NOMO-1 treated with DMSO at 0.1 percent for 48 hours (cell line): ENCODE data around the gene OPRL1.

Experiments used
- DNase-seq: peaks from one replicate; lab custom pipeline; 2025; ENCODE audit not compliant: unreplicated experiment; lab: John Stamatoyannopoulos, UW

OPRL1 gene

GRCh38 chr20:64055893-64056638 lies 23.8 kb upstream of the OPRL1 start:
- DNase-seq: no peak

- no peak for DNase-seq
Measured at GRCh38 chr20:64056639-64056888, 23.3 kb upstream of the OPRL1 start.

DNA sequence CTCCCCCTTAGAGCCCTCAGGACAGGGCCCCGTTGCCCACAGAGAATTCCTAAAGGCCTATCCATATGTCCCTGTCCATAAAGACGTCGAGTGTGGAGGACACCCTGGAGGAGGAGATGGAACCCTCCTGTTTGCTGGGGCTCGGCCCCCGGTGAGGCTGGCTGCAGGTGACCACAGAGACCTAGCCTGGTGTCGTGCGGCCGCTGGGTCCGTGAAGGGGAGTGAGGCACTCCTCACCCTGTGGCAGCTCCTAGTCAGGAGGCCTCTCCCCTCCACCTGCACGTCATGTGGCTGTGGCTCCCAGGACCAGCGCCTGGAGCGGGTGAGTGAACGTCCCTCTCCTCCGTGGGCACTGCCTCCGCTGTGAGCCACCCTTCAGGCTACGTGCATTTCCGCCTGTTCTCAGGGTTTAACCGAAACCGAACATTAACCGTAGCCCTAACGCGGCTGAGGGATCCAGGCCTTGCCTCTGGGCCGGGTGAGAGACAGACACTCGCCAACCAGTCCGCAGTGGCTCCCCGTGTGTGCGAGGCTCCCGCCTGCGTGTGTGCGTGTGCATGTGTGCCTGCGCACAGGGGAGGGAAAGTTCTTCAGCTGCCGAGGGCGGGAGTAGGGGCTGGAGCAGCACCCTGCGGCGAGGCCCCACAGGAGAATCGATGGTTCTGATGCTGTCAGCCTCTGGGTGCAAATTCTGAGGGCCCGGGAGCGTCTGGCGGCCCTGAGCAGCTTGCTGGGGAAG lies 22.8 kb upstream of the OPRL1 start:
- no peak for DNase-seq

DNA sequence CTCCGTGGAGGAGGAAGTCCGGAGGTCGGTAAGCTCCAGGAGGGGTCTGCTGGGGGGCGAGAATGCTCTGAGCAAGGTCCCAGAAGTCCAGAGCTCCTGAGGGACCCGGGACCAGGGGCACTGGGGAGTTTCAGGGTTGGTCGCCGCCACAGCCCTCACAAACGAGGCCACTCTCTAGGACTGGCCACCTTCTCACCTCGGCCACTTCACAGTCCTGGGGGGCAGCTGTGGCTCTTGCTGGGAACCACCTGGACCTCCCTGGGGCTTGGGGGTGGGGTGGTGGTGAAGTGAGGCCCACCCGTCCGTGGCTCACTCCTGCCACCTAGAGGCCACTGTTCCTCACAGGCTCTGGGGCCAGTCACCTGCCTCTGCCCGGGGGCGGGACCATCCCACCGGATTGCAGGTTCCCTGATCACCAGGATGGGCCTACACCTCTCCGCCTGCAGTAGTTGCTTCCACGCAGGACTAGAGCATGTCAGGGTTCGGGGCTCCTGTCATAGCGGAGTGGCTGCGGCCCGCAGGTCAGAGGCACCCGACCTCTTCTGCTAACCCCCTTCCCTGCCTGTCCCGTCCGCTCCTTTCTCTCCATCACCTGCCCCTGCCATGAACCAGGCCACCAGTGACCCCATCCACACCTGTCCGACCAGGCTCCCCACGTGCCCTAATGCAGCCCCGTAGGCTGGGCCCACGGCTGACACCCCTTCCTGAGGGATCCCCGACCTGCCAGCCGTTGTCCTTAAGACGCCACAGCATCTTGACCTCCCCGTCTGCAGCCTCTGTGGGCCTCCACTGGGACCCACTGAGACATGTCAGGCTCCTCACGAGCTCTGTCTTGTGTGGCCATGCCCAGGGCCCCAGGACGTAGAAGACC lies 22.0 kb upstream of the OPRL1 start:
- peak; percentile 27 for DNase-seq

- DNase-seq: no peak
Measured at GRCh38 chr20:64058536-64058935, 21.3 kb upstream of the OPRL1 start.

GRCh38 chr20:64062276-64062595 lies 17.6 kb upstream of the OPRL1 start:
- DNase-seq: no peak

- peak; percentile 95 for DNase-seq
Measured at GRCh38 chr20:64062596-64063388, 17.1 kb upstream of the OPRL1 start, which contains the start of gene TCEA2. TCEA2 (plus strand) TSS chr20:64063198; CDS start chr20:64063313, 115 bp downstream.

GRCh38 chr20:64063389-64064144 lies 16.3 kb upstream of the OPRL1 start:
- no peak for DNase-seq

DNA sequence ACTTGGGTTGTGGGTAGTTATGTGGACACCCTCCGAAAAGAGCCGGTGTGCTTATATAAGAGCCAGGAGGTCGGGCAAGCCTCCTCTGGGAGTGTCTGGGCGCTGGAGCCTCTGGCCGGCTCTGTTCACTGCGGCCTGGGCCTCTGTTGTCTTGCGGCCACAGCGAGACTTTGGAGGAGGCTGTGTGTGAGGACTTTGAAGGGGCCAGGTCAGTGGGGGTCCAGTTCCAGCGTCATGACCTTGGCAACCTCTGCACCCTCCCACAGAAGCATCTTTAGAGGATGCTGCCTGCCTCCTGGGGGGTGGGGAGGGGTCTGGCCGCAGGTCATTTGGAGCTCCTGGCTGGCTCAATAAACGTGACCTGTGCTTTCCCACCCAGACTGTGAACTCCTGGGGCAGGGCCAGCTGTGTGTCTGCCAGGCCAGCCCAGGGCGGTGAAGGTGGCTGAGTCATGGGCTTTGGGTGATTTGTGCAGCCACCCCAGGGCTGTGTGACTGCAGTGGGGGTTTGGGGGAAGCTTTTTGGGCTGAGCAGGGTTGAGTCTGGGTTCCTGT lies 15.7 kb upstream of the OPRL1 start:
- DNase-seq: no peak

- DNase-seq: no peak
Measured at GRCh38 chr20:64065062-64065973, 14.6 kb upstream of the OPRL1 start.

DNA sequence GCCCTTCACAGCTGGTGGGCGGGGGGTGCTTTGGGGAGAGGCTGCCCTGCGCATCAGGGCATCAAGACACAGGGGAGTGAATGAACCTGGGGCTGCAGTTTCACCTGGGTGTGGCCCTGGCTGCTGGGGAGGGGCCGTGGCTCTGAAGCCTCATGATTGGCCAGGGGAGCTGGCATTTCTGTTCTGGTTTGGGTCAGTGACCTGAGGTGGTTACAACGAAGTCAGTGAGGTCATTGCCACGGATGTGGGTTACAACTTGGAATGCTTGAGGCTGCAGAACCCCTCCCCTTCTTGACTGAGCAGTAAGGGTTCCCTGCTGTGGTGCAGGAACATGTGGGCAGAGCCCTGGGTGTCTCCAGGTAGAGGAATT lies 13.9 kb upstream of the OPRL1 start:
- peak; percentile 72 for DNase-seq

DNA sequence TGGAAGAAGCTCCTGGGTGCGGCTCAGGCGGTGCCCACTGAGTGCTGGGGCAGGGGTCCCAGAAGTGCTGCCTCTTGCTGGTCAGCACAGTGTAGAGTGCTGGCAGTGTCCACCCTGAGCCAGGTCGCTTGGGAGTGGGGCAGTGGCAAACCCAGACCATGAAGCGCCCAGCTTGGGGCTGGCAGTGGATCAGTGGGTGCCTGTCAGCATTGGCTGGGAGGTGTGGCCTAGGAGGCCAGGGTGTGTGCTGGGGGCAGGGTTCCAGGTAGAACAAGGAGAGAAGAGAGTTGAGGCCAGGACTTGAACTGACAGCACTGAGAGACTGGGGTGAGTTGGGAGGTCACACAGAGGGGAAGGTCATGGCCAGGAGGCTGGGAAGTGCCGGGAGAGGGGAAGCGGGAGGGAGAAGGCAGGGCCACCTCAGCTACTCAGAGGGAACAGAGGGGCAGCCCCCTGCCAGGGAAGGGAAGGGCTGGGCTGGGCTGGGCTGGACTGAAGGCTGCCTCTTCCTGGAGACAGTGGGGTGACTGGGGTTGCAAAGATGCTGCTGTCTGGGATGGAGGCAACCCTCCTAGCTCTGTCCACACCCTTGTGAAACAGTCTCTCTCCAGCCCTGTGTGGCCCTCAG lies 12.8 kb upstream of the OPRL1 start:
- DNase-seq: no peak

DNA sequence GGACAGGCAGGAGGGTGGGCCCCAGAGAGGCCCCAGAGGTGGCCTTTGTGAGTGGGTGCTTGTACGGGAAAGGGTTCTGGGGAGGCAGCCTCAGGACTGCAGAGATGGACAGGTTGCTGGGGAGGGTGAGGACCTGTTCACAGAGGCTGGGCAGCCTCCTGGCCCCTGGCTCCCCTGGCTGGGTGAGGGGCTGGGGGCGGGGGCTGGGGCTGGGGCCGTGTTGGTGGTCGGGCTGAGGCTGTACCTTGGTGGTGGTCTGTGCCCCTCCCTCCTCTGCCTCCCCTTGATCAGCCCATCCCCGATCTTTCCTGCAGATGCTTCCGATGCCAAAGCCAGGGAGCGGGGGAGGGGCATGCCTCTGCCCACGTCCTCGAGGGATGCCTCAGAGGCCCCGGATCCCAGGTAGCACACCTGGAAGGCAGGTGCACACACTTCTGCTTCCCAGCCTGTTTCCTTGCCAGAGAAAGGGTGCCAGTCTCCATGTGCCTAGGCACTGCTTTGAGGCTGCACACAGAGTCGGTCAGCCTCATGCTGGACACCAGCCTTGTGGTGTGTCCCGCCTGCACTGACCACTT lies 12.1 kb upstream of the OPRL1 start:
- no peak for DNase-seq

DNA sequence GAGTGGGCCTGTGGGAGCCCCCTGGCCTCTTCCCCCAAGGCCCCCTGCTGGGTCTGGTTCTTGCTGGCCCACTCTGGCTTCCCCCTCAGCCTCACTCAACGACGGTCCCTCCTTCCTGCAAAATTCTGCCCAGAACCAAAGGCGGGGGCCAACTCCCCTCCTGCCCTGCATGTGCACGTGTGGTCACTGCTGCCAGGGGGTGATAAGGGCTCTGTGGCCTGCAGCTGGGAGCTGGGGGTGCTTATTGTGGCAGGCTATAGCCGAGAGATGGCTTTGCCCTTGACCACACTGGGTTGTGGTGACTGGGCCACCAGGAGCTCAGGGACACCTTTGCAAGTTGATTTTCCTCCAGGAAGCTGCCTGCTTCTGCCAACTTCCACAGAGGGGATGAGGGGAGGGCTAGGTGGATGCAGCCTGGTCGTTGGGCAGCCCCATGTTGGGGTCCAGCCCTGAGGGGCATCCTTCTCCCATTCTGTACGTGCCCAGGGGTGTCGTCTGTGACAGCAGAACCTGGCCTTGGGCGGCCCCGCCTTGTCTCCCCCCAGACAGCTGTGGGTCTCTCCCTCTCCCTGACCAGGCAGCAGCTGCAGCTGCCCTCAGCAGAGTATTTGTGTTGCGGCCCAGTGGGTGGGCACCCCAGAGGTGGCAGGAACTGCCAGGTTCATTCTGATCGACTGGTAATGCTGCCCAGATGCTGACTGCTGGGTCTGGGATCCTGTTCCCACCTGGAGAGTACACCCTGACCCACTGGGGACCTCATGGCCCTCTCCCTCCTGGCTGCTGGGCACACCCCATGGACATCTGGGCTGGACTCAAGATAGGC lies 11.3 kb upstream of the OPRL1 start:
- DNase-seq: no peak

DNA sequence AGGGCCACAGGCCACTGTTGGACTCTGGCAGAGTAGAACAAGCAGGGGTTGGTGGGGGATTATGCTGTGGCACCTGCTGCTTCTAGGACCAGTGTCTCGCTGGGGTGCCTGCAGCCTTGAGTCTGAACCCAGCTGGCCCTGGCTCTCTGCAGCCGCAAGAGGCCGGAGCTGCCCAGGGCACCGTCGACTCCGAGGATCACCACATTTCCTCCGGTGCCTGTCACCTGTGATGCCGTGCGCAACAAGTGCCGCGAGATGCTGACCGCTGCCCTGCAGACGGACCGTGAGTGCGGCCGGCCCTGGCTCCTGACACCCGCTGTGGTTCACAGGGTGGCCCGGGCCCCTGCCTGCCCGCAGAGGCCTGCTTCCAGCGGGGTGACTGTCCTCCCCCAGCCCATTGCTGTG lies 10.7 kb upstream of the OPRL1 start:
- no peak for DNase-seq

DNA sequence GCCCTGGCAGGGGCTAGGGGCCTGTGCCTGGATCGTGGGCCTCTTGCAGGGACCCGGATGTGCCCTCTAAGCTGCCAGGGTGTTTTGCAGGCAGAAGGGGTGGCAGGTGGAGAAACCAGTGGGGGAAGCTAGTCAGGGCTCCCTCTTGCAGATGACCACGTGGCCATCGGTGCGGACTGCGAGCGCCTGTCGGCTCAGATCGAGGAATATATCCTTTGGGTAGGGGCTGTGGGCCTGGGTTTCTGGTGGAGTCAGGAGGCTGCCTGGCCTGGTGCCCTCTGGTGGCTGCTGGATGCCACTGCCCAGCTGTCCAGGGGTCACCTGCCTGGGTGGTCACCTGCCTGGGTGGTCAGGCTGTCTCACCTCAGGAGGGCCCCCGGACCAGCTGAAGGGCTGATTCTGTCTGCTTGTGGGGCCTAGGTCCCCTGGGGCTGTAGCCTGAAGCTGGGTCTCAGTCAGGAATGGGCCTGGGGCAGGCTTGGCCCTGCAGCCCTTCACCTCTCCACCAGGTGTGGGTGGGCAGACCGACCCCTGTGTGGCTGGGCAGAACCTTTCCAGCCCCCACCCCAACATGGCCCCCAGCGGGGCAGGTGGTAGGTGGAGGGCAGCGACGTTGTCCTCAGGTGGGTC lies 10.2 kb upstream of the OPRL1 start:
- DNase-seq: peak; percentile 18
